Stimulated activated CD8-positive, alpha-beta memory T cell treated with anti-CD3 and anti-CD28 coated beads, Interleukin-15, amount 100 ng/mL, for 4 hours (primary cell): ENCODE results near the gene ANKRD42.

Source experiments
- DNase-seq, 2 donors: peaks; one replicate each; pipeline ENCODE4 v3.0.0-alpha.2; 2020; ENCODE audit warnings: low read depth in 2 of 2

Gene ANKRD42

DNA sequence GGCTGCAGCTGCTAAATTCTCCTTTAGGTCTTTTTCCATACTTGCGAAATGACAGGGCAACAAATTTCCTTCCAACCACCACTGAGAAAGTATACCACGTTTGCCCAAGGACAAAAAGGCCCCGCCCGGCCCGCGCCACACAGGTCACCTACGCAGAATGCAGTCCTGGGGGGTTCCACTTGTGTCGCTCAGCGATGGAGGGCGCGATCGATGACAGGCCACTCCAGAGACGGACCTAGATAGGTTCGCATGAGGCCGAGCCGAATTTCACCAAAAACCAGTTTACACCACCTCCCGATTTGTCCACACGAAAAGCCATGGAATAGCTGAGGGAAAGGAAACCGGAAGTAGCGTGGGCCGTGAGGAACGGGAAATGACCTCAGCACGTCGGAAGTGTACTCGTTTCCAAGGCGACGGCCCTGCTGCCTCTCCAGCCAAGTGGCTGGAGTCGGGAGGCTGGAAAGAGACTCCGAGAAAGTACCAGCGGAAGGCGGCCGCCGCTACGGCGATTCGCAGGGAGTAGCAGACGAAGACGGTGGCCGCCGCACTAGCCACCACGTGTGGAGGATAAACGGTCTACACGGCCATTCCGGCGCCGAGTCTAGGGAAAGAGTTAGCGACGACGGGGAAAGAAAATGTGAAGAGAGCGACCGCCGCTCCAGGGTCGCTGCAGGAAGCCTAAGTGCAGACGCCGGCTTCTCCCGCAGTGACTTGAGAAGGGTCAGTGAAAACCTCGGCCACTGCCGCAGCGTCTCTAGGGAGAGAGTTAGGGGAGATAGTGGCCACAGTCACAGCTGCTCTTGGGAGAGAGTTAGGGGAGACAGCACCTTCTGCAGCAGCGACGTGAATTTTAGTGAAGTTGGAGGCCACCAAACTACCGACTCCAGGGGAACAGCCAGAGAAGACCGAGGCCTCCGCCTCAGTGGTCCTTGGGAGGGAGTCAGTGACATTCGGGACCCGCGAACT lies at the start of gene ANKRD42:
ANKRD42 (plus strand) TSS at position 398 of the 966 bp plus-strand sequence. CDS start 959 bp downstream, outside the sequence.
- DNase-seq: peak; percentile 67 to 77

DNA sequence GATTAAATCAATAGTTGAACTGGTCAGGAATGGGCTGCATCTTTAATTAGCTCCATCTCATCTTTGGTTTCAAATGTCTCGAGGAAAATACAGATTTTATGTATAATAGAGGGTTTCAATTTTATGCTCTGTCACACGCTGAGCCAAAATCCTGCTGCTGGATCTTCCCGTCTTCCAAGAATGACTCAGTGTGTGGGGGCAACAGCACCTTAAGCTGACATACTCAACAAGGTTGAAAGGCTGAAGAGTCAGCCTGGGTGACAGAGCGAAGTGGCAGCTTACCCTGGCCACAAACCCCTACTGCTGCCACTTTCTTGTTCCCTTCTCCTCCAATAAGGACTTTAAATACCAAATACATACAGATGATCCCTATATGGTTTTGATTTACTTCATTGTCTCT lies 45.6 kb upstream of the ANKRD42 start:
- no peak for DNase-seq

DNA sequence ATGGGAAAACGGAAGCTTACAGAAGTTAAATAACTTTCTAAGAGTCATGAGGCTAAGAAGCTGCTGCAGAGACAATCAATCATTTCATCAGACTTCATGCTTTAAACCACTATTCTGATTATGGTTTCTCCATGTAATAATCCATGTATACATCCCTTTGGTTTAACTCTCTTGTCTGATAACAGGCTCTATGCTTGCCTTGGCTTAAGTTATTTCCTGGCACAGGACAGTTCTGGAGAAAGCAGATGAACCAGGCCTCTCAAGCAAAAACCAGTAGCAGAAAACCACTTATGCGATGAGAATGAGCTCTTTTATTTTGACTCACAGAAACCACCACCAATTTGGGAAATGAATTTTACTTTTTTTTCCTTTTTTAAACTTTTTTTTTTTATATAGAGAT lies 43.1 kb upstream of the ANKRD42 start:
- DNase-seq: no peak

DNA sequence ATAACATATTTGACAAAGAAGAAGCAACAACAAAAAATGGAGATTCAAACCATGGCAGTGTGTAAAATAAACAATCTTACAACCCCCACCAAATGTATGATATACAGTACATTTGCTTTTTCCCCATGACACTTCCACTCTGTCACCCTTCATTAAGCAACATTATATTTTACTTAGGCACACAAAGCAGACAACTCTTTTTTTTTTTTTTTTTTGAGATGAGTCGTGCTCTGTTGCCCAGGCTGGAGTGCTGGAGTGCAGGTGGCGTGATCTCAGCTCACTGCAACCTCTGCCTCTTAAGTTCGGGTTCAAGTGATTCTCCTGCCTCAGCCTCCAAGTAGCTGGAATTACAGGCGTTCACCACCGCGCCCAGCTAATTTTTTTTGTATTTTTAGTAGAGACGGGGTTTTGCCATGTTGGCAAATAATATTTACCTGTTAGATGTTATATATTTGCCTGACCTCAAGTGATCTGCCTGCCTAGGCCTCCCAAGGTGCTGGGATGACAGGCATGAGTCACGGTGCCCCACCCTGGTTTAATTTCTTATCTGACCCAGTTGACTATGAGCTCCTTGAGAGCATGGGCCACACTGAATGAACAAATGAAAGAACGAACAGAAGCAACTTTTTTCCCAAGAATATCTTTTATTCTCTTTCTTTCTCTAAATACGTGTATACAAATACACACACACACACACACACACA lies 42.1 kb upstream of the ANKRD42 start:
- no peak for DNase-seq

DNA sequence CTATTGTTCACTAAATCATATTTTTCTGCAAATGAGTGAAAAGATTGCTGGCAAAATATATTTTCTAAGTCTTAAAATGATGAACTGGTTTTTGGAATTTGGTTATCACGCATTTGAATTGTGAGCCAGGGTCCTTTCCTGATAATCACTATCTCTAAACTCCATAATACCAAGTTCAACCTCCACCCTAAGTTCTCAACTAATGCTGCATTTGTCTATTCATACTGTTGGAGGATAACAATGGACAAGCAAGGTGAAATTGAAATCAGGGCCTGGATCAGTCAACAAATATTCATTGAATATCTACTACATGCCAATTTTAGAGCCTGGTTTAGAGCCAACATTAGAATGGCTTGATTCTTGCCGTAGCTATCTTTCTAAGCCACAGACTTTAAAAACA lies 41.2 kb upstream of the ANKRD42 start:
- DNase-seq: no peak

DNA sequence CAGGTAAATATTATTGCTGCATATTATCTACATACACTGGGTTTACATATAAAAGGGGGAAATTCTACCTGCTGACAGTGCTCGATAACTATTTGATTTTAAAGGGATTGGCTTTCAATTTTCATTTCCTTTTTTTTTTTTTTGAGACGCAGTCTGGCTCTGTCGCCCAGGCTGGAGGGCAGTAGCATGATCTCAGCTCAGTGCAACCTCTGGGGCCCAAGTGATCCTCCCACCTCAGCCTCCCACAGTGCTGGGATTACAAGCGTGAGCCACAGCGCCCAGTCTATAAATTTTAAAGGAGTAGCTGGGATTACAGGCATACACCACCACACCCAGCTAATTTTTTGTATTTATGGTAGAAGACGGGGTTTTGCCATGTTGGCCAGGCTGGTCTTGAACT lies 39.7 kb upstream of the ANKRD42 start:
- DNase-seq: no peak

DNA sequence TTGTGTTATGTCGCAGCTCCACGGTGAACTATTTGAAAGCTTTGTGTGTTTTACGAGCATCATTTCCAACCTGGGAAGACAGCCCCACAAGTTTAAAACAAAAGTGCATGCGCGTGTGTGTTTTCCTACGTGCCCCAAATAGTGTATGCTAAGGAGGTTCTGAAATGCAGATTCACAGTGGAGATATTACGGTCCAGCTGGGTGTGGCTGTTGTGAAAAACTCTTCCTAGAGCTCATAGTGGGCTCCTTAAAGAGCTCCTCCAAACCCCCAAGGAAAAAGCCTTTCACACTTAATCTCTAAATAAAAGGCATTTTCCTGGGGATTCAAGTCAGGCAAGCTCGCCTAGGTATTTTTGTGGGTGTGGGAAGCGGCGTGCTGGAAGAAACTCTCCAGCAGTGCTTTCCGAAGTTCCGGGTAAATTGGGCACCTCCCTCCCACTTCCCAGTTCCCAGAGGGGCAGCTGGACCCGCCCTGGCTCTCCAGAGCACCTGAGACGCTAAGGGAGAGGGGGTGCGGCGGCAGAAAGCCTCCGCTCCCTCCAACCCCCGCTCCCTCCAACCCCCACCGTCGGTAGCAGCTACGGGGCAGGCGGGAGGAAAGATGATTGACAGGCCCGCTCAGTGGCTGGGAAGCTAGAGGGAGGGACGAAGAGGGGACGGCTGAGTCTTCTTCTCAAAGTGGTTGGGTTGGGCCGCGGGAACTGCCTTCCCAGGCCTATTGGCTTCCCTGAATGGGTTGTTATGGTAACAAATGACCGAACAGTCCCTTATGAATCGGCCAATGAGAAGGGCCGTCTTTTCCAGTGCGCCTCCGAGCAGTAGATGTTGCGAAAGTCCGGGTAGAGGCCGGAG lies 37.1 kb upstream of the ANKRD42 start:
- peak; percentile 94 to 95 for DNase-seq

DNA sequence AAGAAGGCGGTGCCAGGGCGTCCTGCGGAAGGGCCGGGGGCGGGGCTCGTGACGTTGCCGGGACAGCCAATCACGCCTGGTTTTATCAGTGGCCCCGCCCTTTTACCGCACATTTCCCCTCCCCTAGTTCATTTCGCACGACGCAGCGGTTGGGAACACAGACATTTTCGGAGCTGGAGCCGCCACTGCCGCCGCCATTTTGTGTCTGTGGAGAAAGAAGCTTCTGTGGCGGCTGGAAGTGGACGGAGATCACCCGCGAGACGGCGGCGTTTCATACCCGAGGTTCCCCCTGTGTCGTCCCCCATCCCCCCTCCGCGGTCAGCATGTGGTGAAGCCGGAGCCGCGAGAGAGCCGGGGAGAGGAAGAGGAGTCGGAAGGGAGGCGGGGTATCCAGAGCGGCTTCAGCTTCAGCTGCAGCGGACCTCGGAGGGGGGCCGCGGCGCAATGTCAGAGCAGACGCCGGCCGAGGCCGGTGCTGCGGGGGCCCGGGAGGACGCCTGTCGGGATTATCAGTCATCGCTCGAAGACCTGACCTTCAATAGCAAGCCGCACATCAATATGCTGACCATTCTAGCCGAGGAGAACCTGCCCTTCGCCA lies 36.4 kb upstream of the ANKRD42 start, which contains the start of gene PCF11:
PCF11 (plus strand) TSS at position 136 of the 598 bp plus-strand sequence; CDS start at position 445, 309 bp downstream.
- DNase-seq: no peak

DNA sequence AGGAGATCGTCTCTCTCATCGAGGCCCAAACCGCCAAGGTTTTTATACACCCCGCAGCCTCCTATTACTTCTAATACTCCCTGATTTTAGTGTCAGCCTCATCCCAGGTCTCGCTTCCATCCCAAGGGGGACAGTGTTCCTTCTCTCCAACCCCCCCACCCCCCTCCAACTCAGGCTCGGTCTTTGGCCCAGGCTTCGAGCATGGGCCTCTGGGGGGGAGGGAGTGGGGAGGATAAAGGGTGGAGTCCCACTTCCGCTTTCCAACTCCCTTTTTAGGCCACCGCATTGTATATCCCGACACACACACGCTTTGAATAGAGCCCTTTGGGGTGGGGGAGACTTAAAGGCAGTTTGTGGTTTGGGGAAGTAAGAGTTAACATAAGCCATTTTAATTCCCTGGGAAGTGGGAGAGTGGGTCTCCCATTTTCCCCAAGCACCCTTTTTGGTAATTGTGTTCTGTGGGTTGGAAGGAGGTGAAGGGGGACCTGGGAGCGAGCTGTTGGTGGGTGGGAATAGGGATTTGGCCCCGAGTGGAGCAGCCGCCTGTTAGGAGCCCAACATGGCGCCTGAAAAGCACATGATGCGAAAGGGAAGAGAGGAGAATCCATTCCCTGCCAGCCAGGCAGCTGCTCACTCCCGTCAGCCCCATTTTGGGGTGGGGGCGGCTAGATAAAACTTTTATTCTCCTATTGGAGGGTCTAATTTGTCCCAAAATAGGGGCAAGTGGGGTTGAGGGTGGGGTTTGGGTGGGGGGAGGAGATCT lies 35.7 kb upstream of the ANKRD42 start:
- peak; percentile 9 for DNase-seq

DNA sequence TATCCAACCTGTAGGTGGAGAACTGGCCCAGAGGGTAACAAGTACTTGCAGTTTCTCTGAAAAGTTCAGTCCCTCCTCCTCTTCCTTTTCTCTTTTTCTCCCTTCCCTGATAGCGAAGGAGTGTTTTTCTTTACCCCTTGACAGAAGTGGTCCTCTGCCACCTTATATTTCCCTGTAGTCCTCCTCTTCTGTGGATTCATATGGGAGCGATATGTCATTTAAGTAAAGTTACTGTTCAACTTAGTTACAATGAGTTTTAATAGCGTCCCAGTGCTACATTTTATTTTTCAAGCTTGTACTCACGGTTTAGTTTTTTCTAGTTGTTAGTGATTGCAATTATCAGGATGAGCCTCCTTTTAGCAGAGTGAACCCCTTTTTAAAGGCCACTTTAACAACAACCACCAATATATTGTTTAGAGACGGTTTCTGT lies 35.1 kb upstream of the ANKRD42 start:
- no peak for DNase-seq

DNA sequence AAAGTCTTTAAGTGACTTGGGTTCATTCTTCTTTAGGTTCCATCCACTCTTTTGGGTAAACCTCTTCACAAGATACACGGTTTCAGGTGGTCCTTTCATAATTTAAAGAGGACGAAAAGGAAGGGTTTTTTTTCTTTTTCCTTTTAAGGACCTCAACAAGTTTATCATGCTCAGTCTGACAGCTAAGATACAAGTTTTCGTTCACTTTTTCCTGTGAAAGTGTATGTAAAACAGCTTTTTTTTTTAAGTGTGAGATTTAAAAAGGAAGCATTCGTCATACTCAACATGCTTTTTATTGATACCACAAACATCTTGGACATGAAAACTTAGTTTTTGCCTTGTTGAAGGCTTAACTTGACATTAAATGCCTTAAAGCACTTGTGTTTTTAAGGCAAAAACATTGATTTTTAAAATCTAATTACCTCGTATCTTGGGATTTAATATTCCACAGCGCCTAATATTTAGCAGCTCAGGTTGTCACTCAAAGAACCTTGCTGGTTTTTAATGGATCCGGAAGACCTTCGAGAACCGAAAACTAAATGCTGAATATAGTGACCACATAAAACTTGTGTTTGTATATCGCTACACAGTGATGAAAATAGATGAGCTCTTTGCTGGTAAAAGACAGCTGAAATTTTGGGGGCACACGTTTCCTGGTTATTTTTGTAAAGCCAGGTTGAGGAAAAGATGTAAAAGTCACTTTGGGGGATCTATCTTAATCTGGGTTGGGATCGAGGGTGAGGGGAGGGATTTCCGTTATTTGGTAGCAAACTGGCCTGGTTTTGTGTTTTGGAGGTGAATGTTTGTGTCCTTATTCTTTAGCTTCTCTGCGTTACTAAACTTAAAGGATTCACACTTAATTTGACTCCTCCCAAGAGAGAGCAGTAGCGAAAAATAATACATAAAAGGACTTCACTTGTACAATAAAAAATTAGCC lies 34.3 kb upstream of the ANKRD42 start:
- DNase-seq: no peak

DNA sequence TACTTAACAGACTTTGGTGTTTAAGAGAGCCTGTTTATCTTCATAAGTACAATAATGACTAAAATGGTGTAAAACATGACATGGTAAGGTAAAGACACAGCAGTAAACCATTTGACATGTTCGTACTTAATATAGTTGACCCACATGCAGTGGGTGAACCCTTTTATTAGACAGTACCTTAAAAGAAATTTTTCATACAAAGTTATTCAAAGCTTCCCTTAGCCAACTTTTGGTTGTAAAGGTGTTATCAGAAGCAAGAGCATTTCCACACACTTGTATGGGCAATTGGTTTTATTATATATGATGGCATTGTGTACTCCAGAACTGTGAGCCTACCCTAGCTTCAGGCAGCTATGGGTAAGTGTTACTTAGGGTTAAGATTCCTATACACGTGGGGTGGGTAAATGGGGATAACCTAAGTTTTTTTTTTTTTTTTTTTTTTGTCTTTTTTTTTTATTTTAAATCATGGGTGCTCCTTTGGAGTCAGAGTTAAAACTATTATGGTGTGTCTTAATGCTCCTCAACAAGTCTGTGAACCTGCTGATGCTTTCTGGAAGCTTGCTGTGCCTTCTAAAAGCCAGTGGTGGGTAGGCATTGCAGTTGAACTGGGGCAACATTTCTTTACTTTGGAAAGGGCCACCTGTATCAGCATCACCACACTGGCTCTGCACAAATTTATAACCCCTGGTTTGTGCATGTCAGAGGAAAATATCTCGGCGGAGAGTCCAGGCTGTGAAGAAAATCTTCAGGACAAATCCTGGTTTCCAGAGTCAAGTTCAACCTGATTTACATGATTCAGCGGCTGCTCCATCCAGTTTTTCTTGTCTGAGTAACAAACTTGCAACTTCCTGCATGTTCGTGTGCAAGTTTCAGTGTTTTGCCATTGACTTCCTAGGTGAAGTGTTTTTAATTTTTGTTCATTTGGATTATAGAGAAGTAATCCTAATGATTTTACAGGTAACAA lies 33.3 kb upstream of the ANKRD42 start:
- no peak for DNase-seq

DNA sequence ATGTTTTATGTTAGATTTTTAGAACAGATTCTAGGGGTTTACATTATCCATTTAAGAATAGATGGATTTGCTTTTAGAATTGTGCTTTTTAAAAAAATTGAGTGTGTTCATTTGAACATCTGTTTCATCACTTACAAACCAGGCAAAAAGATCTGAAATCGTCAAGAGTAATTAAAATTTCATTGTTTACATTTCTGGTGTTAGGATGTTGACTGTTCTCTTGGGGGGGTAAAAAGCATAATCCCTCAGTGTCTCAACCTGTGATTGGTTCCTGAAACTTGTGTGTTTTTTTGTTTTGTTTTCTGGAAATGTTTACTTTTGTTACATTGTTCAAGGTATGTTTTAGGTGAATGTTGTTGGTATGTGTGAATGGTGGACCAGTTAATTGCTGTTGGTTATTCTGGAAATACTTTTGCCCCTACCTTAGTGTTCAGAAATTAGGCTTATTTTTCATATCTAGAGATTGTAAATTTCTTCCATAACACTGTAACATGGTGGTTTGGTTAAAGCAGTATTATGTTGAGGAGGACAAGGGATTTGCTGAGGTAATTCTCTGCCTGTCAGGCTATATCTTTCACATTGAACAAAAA lies 31.8 kb upstream of the ANKRD42 start:
- DNase-seq: no peak

DNA sequence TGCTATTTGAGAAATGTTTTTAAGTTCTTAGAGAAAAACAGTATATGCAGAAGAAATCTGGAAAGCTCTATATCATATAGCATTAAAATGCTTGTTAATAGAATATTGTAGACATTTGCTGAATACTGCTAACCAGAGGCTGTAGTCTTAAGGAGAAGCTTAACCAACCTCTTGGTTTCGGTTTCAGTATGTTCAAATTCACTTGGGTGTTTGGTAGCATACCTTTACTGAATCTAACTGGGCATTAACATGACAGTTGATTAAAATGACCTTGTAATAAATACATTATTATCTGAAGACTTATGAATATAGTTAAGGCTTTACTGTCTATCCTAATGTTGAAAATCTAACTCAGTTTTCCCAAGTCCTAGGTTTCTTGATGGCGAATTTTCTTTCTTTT lies 31.1 kb upstream of the ANKRD42 start:
- no peak for DNase-seq

DNA sequence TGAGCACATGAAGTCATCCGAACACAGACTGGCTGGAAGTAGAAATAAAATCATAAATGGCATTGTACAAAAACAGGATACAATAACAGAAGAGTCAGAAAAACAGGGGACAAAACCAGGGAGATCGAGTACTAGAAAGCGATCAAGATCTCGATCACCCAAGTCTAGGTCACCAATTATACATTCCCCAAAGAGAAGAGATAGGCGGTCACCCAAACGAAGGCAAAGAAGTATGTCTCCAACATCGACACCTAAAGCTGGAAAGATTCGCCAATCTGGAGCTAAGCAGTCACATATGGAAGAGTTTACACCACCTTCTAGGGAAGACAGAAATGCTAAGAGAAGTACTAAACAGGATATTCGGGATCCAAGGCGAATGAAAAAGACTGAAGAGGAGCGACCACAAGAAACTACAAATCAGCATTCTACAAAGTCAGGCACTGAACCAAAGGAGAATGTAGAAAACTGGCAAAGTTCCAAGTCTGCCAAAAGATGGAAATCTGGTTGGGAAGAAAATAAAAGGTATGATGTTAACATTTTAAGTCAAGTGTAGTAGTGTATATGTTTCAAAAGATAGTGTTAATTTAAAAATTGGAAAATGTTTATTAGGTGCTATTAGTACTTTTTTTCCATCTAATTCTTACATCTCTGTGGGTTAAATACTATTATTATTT lies 27.2 kb upstream of the ANKRD42 start:
- DNase-seq: no peak

DNA sequence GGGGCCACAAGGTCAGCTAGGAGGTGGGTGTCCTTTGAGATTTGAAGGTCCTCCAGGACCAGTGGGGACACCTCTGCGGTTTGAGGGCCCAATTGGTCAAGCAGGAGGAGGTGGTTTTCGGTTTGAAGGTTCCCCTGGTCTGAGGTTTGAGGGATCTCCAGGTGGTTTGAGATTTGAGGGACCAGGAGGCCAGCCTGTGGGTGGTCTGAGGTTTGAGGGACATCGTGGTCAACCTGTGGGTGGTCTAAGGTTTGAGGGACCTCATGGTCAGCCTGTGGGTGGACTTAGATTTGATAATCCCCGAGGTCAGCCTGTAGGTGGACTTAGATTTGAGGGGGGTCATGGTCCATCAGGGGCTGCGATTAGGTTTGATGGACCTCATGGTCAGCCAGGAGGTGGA lies 24.8 kb upstream of the ANKRD42 start:
- no peak for DNase-seq

DNA sequence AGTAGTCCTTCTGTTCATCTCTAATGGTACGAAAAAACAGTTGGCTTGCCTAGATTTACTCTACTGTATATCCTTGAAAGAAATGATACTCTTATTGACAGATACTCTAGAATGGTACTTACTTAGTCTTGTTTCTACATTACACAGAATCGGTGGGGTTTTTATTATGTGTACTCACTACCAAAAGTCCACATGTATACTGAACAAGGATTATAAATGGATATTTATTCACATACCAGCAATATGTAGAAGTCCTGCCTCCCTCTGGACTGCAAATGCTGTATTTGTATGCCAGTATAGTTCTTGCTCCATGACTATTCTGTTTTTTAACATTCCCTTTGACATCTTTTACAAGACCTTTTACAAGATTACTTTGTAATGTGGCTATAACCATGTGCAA lies 22.6 kb upstream of the ANKRD42 start:
- no peak for DNase-seq
